Naive B cell (primary cell): Measurements from ENCODE around the gene EXTL2. TPM values are rescaled to one million over a fixed set of nuclear protein-coding genes. Genes with fewer than 3 reads are reported as not detected.

Experiments
- ATAC-seq, 2 donors: fragments of 150-1000 bp; cut with Tn5 transposase; 2 replicates each; pipeline ENCODE4 v1.10.0; 2021; ENCODE audit warnings: low read depth in 2 of 2, mild to moderate bottlenecking in 2 of 2, moderate library complexity in 2 of 2
- DNase-seq: peaks from one replicate; pipeline ENCODE4 v3.0.0; 2022
- H3K27ac Mint-ChIP-seq, 6 donors: one replicate each; pipeline ENCODE4 v1.8.0; 2020 to 2022; ENCODE audit warnings: mild to moderate bottlenecking in 6 of 6, mixed read lengths in 6 of 6, moderate library complexity in 5 of 6, inconsistent platforms in 2 of 6
- H3K27me3 Mint-ChIP-seq, 3 donors: one replicate each; pipeline ENCODE4 v1.8.0; 2021 to 2022; ENCODE audit warnings: mixed read lengths in 3 of 3, mild to moderate bottlenecking in 1 of 3
- H3K36me3 Mint-ChIP-seq, 2 donors: one replicate each; pipeline ENCODE4 v1.8.0; 2020 to 2022; ENCODE audit warnings: mixed read lengths in 2 of 2, inconsistent platforms in 1 of 2, mild to moderate bottlenecking in 1 of 2
- H3K4me1 Mint-ChIP-seq, 3 donors: one replicate each; pipeline ENCODE4 v1.8.0; 2020 to 2022; ENCODE audit warnings: mixed read lengths in 3 of 3, inconsistent platforms in 1 of 3, mild to moderate bottlenecking in 1 of 3, moderate library complexity in 1 of 3
- H3K4me3 Mint-ChIP-seq, 8 donors: one replicate each; pipeline ENCODE4 v1.8.0; 2020 to 2022; ENCODE audit warnings: mild to moderate bottlenecking in 8 of 8, mixed read lengths in 8 of 8, moderate library complexity in 8 of 8, inconsistent platforms in 2 of 8
- H3K9me3 Mint-ChIP-seq, 7 donors: one replicate each; pipeline ENCODE4 v1.8.0; 2020 to 2022; ENCODE audit warnings: mixed read lengths in 7 of 7, mild to moderate bottlenecking in 5 of 7, inconsistent platforms in 2 of 7, moderate library complexity in 1 of 7
- polyA plus RNA-seq, 6 donors: library from polyadenylated mRNA; unstranded; fragments of 300-500 nt; fragmentation: Illumina TruSeq; gene quantifications; one replicate each; pipeline ENCODE4 v1.2.3, GENCODE V29; 2021; ENCODE audit warnings: low read depth in 6 of 6

EXTL2 gene
- polyA plus RNA-seq, 6 donors from 2014 or later, result 2.0 to 5.8 (median 2.4) TPM

DNA sequence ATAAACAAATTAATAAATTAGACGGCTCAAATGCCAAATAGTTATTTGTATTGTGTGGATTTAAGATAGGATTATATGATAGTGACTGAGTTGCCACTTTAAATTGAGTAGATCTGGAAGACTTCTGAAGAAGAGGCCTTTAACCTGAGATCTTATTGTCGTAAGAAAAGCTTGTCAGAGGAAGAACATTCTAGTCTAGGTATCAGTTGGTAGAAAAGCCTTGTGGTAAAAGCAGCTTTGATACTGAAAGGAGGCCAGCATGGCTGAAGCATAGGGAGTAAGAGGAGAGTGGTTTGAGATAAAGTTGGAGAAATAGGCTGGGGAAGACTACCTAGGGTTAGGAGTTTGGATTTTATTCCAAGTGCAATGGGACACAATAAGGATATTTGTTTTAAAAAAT lies 30.3 kb upstream of the EXTL2 start:
- H3K36me3 Mint-ChIP-seq, result peaks cover 23 to 25% of the 10 kb centered on the region in 2 donors
- peak overlapping the region in 3 of 6 donors; percentile 5 to 83 (median 60) for H3K27ac Mint-ChIP-seq
- DNase-seq (no peak), ATAC-seq (no peak)
- H3K4me1 Mint-ChIP-seq, result peaks cover 11 to 18% (median 17%) of the 10 kb centered on the region in 3 donors
- peaks cover 0 to 2% (median 0%) of the 10 kb centered on the region in 7 donors for H3K9me3 Mint-ChIP-seq
- no peak overlapping the region for H3K4me3 Mint-ChIP-seq
- no peaks in the 10 kb centered on the region for H3K27me3 Mint-ChIP-seq

DNA sequence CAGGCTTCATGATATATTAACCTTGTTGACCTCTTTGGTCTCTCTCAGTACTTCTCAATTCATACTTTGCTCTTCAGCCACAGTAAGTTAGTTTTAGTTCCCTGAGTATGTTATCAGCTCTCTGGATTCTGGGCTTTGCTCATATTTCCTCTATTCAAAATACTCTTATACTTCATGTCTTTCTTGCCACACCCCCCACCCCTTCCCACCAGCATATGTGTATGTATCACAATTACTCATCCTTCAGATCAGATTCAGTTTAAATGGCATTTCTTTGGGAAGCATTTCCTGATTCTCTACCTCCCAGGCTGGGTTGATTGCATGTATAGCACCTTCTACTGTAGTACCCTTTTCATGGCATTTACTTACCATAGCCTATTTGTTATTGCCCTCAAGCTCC lies 29.6 kb upstream of the EXTL2 start:
- H3K4me3 Mint-ChIP-seq, result no peak overlapping the region
- H3K4me1 Mint-ChIP-seq, result peaks cover 11 to 18% (median 17%) of the 10 kb centered on the region in 3 donors
- ATAC-seq (no peak), DNase-seq (no peak)
- H3K27ac Mint-ChIP-seq, result peak overlapping the region in 3 of 6 donors; percentile 37 to 60 (median 53)
- H3K36me3 Mint-ChIP-seq, result peaks cover 23 to 25% of the 10 kb centered on the region in 2 donors
- H3K27me3 Mint-ChIP-seq, result no peaks in the 10 kb centered on the region
- H3K9me3 Mint-ChIP-seq, result peaks cover 0 to 2% (median 0%) of the 10 kb centered on the region in 7 donors

DNA sequence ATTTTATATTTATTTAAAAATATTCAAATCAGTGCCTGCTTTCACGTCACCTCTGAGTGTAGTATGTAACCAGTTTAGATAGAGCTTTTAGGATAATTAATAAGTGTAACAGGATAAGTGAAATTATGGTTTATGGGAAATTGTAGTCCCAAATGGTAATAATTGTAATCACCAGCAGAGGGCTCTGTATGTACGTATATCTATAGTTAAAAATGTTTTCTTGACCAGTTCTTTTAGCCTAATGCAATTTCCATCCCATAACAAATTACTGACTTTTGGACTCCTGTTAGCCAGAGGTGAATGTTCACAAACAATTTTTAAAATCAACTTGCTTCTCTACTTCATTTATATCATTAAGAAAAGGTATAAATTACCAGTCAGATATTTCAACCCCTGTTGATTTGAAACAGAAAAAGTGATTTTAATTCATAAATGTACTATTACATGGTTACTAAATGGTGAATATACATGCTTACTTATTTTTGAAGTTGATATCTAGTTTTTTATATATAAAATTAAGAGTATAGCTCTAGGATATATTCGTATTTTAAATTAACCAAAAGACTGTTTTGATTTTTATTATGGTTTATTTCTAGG lies 26.6 kb upstream of the EXTL2 start:
- DNase-seq, result peak; percentile 48
- Mint-ChIP-seq H3K27ac (peak overlapping the region in 3 of 6 donors; percentile 1 to 36 (median 28)), H3K27me3 (no peaks in the 10 kb centered on the region), H3K9me3 (peaks cover 0 to 1% (median 0%) of the 10 kb centered on the region in 7 donors), H3K4me3 (no peak overlapping the region), H3K36me3 (peaks cover 20 to 23% of the 10 kb centered on the region in 2 donors), H3K4me1 (peaks cover 21 to 27% (median 25%) of the 10 kb centered on the region in 3 donors)
- no peak for ATAC-seq

DNA sequence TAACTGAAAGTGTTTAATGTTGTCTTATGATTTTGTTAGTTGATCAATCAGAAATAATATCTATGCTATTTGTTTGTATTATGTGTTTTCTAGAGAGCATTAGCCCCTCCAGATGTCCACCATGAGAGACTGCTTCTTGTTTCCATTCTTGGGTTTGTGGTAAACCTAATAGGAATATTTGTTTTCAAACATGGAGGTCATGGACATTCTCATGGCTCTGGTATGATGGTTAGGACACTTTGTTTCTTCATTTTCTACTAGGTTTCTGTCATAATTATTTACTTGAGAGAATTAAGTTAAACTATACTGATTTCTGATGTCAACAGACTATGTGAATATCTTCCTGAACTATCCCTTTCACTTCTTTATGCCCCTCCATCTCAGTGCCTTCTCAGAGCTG lies 17.4 kb upstream of the EXTL2 start:
- no peaks in the 10 kb centered on the region for H3K27me3 Mint-ChIP-seq
- H3K4me3 Mint-ChIP-seq, result no peak overlapping the region
- DNase-seq (no peak), ATAC-seq (no peak)
- H3K27ac Mint-ChIP-seq, result peak overlapping the region in 3 of 6 donors; percentile 35 to 57 (median 38)
- no peaks in the 10 kb centered on the region for H3K9me3 Mint-ChIP-seq
- H3K4me1 Mint-ChIP-seq, result peaks cover 9 to 19% (median 15%) of the 10 kb centered on the region in 3 donors
- peaks cover 22 to 25% of the 10 kb centered on the region in 2 donors for H3K36me3 Mint-ChIP-seq

DNA sequence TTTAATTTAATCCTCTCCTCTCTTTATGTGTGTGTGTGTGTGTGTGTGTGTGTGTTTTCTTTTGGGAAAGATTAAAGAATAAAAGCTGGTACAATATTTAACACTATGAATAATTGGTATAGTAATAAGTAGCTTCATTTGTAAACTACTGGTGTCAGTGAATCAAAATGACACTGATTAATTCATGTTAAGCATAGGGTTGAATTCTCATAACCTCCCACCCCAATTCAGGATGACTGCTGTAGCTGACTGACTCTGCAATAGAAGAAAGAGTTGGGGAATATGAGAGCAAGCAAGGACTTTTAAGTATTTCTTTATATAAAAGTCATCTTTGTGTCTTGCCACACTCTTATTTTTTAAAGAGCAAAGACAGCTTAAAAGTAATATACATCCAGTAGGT lies 14.4 kb upstream of the EXTL2 start:
- Mint-ChIP-seq H3K4me3 (no peak overlapping the region), H3K9me3 (peaks cover 0 to 6% (median 4%) of the 10 kb centered on the region in 7 donors), H3K36me3 (peaks cover 33 to 37% of the 10 kb centered on the region in 2 donors), H3K4me1 (peaks cover 9 to 14% (median 13%) of the 10 kb centered on the region in 3 donors), H3K27me3 (no peaks in the 10 kb centered on the region), H3K27ac (no peak overlapping the region)
- ATAC-seq, result no peak
- no peak for DNase-seq

DNA sequence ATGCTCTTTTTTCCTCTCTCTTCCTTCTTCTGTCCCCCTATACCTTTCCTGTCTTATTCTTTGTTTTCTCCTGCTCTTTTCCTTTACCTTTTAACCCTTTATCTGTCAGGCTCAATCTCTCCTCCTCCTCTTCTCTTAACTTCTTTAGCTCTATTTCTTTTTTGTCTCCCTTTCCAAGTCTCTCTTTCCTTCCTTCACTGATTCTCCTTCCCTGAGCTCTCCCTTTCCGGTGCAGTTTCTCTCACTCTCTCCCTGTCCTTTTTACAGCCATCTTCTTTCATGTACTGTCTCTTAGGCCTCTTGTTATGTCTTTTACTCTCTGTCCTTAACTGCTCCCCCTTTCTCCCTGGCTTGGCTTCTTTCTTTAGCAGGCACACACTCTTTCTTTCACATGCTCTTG lies 13.2 kb upstream of the EXTL2 start:
- H3K4me3 Mint-ChIP-seq, result no peak overlapping the region
- H3K36me3 Mint-ChIP-seq, result peaks cover 26 to 30% of the 10 kb centered on the region in 2 donors
- DNase-seq (no peak), ATAC-seq (no peak)
- peaks cover 9 to 14% (median 13%) of the 10 kb centered on the region in 3 donors for H3K4me1 Mint-ChIP-seq
- peak overlapping the region in 4 of 6 donors; percentile 18 to 70 (median 37) for H3K27ac Mint-ChIP-seq
- H3K9me3 Mint-ChIP-seq, result peaks cover 0 to 6% (median 4%) of the 10 kb centered on the region in 7 donors
- H3K27me3 Mint-ChIP-seq, result no peaks in the 10 kb centered on the region

DNA sequence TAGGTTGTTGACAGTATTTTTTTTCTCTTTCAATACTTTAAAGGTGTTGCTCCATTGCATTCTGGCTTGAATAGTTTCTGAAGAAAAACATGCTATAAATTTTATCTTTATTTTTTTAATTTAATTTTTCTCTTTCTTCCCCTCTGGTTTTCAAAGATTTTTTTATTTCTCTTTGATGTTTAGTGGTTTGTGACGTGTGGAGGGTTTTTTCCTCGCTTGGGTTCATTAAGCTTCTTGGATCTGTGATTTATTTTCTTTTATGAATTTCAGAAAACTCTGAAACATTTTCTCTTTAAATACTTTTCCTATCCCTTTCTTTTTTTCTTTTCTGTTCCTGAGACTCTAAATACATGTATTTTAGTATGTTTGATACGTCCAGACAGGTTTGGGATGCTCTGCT lies 10.5 kb upstream of the EXTL2 start:
- DNase-seq (no peak), ATAC-seq (no peak)
- peaks cover 0 to 6% (median 4%) of the 10 kb centered on the region in 7 donors for H3K9me3 Mint-ChIP-seq
- H3K4me3 Mint-ChIP-seq, result peak overlapping the region in 1 of 8 donors; percentile 9
- H3K36me3 Mint-ChIP-seq, result peaks cover 23 to 24% of the 10 kb centered on the region in 2 donors
- peaks cover 13 to 16% (median 14%) of the 10 kb centered on the region in 3 donors for H3K4me1 Mint-ChIP-seq
- peak overlapping the region in 3 of 6 donors; percentile 2 to 93 (median 61) for H3K27ac Mint-ChIP-seq
- H3K27me3 Mint-ChIP-seq, result no peaks in the 10 kb centered on the region

DNA sequence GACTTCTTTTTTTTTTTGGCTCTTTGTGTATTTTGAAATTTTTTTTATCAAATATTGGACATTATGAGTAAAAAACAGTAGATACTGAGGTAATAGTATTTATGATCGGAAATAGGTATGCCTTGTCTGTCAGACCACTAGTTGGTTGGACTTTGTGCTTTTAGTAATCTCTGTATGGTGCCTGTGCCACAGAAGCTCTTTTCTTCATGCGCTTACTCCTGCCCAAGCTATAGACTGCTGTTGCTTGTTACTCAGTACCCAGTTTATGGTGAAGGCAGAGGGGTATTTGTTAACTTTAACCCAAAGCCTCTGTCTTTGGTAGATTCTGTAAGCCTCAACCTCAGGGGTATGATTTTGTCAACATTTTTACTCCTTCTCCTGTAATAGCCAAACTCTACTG lies 9.9 kb upstream of the EXTL2 start:
- ATAC-seq (no peak), DNase-seq (no peak)
- Mint-ChIP-seq H3K4me1 (peaks cover 13 to 20% (median 14%) of the 10 kb centered on the region in 3 donors), H3K27ac (no peak overlapping the region), H3K36me3 (peaks cover 24 to 26% of the 10 kb centered on the region in 2 donors), H3K9me3 (peaks cover 0 to 6% (median 4%) of the 10 kb centered on the region in 7 donors), H3K4me3 (no peak overlapping the region), H3K27me3 (no peaks in the 10 kb centered on the region)

DNA sequence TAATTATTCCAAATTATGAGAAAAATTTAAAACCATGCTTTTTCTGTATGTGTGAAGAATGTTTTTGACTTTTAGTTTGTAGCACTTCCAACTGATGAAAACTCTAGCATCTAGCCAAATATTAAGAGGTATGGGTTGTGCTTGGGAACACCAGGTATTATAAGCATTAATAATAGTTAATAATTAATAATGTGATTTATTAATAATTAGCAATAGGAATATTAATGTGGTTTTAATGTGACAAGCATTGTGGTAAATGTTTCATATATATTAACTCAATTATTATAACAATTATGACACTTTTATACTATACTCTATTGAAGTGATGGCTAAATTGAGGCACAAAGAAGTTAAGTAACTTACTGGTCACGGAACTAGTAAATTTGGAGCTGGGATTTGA lies 9.1 kb upstream of the EXTL2 start:
- Mint-ChIP-seq H3K4me1 (peaks cover 13 to 22% (median 16%) of the 10 kb centered on the region in 3 donors), H3K27me3 (no peaks in the 10 kb centered on the region), H3K9me3 (peaks cover 0 to 6% (median 4%) of the 10 kb centered on the region in 7 donors), H3K4me3 (no peak overlapping the region), H3K36me3 (peaks cover 24 to 31% of the 10 kb centered on the region in 2 donors), H3K27ac (no peak overlapping the region)
- DNase-seq (no peak), ATAC-seq (no peak)

DNA sequence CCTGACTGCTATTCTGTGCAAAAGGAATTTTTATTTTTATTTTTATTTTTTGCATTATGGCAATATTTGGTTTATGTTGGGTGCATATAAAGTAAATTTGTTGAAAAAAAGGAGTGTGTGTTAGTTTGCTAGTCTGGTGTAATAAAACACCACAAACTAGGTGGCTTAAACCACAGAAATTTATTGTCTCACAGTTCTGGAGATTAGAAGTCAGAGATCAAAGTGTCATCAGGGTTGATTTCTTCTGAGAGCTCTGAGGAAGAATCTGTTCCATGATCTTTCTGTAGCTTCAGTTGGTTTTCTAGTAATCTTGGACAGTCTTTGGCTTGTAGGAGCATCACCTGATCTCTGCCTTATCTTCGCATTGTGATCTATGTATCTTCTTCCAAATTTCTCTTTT lies 7.7 kb upstream of the EXTL2 start:
- no peak for DNase-seq
- peaks cover 13 to 31% of the 10 kb centered on the region in 2 donors for H3K36me3 Mint-ChIP-seq
- no peak overlapping the region for H3K27ac Mint-ChIP-seq
- H3K4me3 Mint-ChIP-seq, result no peak overlapping the region
- H3K9me3 Mint-ChIP-seq, result peaks cover 0 to 6% (median 4%) of the 10 kb centered on the region in 7 donors
- H3K4me1 Mint-ChIP-seq, result peaks cover 9 to 18% (median 13%) of the 10 kb centered on the region in 3 donors
- no peak for ATAC-seq
- no peaks in the 10 kb centered on the region for H3K27me3 Mint-ChIP-seq

DNA sequence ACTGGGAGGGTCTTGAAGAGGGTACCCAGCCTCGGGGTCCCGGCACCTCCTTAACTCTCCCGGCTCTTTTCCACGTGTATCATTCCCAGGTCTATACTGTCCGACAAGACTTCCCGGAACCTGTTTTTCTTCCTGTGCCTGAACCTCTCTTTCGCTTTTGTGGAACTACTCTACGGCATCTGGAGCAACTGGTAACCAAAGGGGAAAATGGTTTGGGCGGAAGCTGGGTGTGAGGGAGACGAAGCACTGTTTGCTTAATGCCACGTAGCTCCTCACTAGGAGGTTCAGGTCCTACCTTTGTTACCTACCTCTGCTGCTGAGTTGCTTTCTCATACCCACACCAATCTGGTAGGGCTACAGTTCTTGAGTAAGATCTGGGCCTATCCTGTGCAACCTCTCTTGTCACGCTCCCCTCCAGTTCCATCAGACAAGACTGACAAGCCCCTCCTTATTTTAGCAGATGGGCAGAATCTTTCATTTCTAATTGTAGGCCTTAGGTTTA lies 1.9 kb upstream of the EXTL2 start:
- peaks cover 28 to 43% (median 28%) of the 10 kb centered on the region in 3 donors for H3K4me1 Mint-ChIP-seq
- peaks cover 0 to 8% of the 10 kb centered on the region in 2 donors for H3K36me3 Mint-ChIP-seq
- H3K27me3 Mint-ChIP-seq, result no peaks in the 10 kb centered on the region
- no peaks in the 10 kb centered on the region for H3K9me3 Mint-ChIP-seq
- H3K27ac Mint-ChIP-seq, result peak overlapping the region; percentile 99 to 100 (median 100)
- peak; percentile 56 for DNase-seq
- peak; percentile 58 to 66 for ATAC-seq
- peak overlapping the region; percentile 91 to 100 (median 98) for H3K4me3 Mint-ChIP-seq

DNA sequence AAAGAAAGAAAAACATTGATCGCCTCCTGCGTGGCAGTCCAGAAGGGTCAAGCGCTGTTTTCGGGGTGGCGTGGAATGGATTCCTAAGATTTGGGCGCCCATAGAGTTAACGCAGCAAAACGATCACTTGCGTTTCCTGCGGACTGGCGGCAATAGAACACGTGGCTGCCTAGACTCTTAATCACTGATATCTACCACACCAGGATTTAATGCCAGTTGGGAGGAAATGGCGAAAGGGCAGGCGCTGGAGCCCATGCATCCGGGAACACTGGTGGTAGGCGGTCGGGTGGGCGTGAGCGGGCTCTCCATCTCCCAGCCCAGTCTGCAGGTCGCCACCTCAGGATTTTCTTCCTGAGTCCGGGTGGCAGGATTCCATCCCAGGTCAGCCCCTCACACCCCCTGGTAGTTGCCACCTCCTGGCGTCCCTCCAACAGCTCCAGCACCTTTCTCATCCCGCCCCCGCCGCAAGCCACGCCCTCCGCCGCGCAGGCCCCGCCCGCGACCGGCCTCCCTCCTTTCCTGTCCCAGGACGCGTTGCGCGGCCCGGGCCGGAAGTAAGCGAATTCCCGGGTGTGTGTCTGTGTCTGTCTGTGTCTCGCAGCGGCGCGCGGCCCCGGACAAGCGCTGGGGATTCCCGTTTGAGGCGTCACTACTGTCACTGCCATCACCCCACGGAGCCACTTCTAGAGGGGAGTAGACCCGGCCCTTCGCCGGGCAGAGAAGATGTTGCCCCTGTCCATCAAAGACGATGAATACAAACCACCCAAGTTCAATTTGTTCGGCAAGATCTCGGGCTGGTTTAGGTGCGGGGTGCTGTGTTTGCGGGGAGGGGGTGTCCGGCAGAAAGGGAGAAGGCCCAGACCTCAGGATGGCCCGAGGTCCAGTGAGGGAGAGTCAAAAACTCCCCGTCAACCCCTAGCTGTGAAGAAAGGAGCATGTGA lies 1.2 kb upstream of the EXTL2 start, which contains the start of gene SLC30A7:
SLC30A7 (plus strand) TSS at position 551 of the 941 bp plus-strand sequence; CDS start at position 724, 173 bp downstream.
- Mint-ChIP-seq H3K27me3 (no peaks in the 10 kb centered on the region), H3K4me3 (peak within 1 kb of the TSS; percentile 91 to 100 (median 98)), H3K4me1 (peaks cover 28 to 36% (median 28%) of the 10 kb centered on the region in 3 donors), H3K36me3 (peaks cover 3 to 8% of the 10 kb centered on the region in 2 donors), H3K27ac (peak within 1 kb of the TSS; percentile 99 to 100 (median 100)), H3K9me3 (peaks cover 0 to 4% (median under 1%) of the 10 kb centered on the region in 7 donors)
- ATAC-seq, result peak; percentile 84 to 85
- peak; percentile 94 for DNase-seq

DNA sequence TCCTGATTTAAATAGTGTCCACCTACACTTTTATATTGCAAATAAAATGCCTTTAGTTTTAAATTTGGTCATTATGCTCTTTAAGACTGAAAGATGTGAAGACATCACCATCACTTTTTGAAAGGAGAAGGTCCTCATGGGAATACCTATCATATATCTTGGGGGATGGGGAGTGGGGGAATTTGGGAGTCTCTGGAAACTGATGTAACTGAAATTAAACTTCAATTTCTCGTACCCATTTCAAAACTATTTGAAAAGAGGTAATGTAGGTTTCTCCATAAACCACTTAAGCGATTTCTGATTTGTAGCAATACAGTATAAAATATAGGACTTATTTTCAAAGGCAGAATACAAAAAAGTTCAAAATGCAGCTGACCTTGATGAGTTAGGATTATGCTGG lies 924 bp downstream of the EXTL2 start:
- ATAC-seq (no peak), DNase-seq (no peak)
- Mint-ChIP-seq H3K4me3 (peak overlapping the region in 6 of 8 donors; percentile 32 to 83 (median 64)), H3K9me3 (peaks cover 0 to 23% (median 16%) of the 10 kb centered on the region in 7 donors), H3K36me3 (peaks cover 0 to 9% of the 10 kb centered on the region in 2 donors), H3K27ac (peak overlapping the region in 1 of 6 donors; percentile 9), H3K4me1 (peaks cover 26 to 30% (median 28%) of the 10 kb centered on the region in 3 donors), H3K27me3 (no peaks in the 10 kb centered on the region)
